Measurements from ENCODE around the gene SNCB.
"Not testable (repeated sequence)": the region's sequence is repeated elsewhere in the genome, so short reads cannot be mapped to it uniquely, and the experiment has no call there.

The SNCB gene

DNA sequence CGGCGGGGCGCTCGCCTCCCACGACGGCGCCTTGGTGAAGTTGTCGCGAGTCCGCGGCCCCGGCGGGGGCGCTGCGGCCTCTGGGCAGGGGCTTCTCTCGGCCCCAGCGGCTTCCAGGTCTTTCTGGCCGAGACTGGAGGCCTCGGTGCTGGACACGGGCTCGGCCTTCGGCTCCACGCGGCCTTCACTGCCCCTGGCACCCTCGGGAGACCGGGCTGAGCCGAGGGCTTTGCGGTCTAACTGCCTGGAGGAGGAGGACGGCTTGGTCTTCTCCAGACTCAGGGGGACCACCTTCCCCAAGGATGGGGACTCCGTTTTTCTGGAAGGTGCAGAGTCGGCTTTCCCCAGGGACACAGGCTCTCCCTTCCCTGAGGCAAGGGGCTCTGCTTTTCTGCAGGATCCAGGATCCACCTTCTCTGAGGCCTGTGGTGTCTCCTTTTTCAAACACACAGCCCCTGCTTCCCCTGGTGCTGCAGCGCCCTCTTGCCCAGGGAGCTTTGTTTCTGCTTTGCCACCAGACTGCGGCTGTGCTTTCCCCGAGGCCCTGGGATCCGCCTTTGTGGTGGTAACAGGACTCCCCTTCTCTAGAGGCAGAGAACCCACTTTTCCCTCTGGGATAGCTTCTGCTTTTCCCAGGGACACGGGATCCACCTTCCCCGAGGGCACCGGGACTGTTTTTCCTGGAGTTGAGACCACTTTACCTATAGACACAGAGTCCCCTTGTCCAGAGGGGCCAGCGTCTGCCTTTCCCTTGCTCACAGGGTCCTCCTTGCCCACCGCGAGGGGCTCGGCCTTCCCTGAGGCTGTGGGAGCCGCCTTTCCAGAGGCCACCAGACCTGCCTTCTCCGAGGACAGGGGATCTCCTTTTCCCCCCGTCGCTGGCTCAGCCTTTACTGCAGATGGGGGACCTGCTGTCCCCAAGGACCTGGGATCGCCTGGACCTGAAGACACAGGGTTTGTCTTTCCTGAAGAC lies 32.6 kb downstream of the SNCB start:
- DNase-seq (ENCODE audit: low spot score) = no peak

- no peak for DNase-seq (ENCODE audit: low spot score)
These were observed 33.5 kb downstream of the SNCB start for GRCh38 chr5:176596689-176597416.

DNA sequence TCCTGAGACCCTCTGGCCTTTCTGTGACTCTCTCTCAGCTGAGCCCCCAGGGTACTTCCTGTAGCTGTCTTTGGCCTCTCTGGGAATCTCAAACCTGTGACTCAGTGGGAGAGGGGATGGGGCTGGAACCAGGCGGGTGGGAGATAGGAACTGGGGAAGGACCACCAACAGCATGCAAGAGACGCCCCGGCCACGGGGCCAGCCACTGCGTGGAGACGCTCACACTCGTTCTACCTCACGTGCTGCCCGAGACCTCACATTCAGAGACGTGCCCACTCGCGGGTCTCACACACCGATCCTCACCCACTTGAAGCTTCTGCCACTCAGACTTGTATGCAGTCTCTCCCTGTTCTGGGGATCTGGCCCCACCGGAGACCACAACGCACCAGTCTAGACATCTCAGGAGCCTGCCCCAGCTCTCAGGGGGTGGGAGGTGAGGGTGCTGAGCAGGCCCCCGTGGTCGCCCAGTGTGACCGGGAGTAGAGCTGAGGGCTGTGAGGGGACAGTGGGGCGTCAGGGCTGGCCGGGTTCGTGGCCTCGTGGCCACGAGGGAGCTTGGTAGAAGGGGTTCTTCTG lies 34.2 kb downstream of the SNCB start:
- no peak for DNase-seq (ENCODE audit: low spot score)

- DNase-seq (ENCODE audit: low spot score) = no peak
These were observed 34.9 kb downstream of the SNCB start for GRCh38 chr5:176595386-176595943.

- DNase-seq (ENCODE audit: low spot score) = no peak
These were observed 35.8 kb downstream of the SNCB start for GRCh38 chr5:176594554-176594953.

- DNase-seq (ENCODE audit: low spot score) = no peak
These were observed 37.0 kb downstream of the SNCB start for GRCh38 chr5:176593273-176593869.

DNA sequence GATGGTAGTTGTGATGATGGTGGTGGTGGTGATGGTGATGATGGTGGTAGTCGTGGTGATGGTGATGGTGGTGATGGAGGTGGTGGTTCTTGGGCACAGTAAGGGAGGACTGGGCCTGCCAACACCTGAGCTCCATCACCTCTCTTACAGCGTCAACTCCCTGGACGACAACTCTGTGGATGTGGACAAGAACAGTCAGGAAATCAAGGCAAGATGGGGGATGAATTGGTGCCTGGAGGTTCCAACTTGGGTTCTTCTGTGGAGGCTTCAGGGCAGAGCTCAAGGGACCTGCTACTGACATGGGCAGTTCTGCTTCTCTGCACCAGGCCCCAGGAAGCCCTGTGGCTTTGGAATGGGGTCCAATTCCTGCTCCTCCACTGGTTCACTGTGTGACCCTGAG lies 37.8 kb downstream of the SNCB start:
- no peak for DNase-seq (ENCODE audit: low spot score)

DNA sequence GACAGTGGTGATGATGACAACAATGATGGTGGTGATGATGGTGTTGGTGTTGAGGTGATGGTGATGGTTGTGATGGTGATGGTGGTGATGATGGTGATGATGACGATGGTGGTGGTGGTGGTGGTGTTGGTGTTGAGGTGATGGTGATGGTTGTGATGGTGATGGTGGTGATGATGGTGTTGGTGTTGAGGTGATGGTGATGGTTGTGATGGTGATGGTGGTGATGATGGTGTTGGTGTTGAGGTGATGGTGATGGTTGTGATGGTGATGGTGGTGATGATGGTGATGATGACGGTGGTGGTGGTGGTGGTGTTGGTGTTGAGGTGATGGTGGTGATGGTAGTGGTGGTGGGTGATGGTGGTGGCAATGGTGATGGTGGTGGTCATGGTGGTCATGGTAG lies 38.7 kb downstream of the SNCB start:
- DNase-seq (ENCODE audit: low spot score) = not testable (repeated sequence)

DNA sequence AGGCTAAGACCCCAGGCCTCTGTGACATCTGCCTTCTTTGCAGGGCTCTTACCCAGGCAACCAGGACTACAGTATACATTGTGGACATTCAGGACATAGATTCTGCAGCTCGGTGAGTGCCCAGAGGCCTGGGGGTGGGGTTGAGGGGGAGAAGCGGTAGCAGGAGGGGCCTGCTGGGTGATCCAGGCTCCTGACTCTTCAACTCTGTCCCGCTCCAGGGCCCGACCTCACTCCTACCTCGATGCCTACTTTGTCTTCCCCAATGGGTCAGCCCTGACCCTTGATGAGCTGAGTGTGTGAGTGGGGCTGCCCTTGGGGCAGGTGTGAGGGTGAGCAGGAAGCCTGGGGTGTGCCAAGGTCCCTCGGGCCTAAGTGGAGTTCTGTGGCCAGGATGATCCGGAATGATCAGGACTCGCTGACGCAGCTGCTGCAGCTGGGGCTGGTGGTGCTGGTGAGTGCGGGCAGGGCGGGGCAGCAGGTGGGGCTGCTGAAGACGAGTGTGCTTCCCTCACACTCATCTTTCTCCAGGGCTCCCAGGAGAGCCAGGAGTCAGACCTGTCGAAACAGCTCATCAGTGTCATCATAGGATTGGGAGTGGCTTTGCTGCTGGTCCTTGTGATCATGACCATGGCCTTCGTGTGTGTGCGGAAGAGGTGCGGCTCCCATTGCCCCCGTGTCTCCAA lies 40.2 kb downstream of the SNCB start:
- DNase-seq (ENCODE audit: low spot score) = no peak

- no peak for DNase-seq (ENCODE audit: low spot score)
These were observed 41.1 kb downstream of the SNCB start for GRCh38 chr5:176589039-176589769.

DNA sequence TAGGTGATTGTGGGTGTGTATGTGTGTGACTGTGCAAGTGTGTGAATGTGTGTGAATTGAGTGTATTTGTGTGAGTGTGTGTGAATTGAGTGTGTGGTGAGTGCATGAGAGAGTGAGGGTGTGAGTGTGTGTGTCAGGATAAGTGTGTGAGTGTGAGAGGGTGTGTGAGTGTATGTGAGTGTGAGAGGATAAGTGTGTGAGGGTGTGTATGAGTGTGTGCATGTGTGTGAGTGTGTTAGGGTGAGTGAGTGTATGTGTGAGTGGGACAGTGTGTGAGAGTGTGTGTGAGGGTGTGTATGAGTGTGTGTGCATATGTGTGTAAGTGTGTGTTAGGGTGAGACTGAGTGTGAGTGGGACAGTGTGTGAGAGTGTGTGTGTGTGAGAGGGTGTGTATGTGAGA lies 42.0 kb downstream of the SNCB start:
- no peak for DNase-seq (ENCODE audit: low spot score)

DNA sequence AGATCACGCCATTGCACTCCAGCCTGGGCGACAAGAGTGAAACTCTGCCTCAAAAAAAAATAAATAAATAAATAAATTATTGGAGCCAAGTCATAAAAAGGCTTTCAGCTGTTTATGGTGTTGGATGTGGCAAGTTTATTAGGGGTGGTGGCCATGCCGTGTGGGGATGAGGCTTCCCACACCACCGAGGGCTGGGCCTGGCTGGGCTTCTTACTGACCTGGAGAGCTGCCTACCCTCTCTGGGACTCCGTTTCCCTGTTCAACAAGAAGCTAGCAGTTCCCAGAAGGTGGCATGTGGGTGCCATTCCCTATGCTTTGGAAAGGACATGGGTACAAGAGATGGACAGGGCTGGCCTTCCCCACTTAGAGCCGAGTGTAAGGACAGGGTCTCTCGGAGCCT lies 42.9 kb downstream of the SNCB start:
- no peak for DNase-seq (ENCODE audit: low spot score)

DNA sequence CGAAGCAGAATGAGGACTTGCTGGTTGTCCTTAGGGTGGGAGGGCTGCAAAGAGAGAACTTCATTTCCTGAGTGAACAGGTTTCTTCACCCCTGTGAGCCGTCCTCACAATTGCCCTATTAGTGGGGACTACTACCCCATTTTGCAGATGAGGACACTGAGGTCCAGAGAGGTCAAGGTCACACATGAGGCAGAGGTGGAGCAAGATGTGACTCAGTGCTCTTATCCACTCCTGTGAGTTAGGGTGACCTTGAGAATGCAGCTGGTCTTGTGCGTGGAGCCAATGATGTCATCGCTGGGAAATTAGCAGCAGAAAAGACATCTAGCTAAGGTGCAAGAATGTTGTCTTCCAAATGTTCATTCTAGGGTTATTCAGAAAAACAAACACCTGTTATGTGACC lies 47.3 kb downstream of the SNCB start:
- DNase-seq (ENCODE audit: low spot score) = no peak

DNA sequence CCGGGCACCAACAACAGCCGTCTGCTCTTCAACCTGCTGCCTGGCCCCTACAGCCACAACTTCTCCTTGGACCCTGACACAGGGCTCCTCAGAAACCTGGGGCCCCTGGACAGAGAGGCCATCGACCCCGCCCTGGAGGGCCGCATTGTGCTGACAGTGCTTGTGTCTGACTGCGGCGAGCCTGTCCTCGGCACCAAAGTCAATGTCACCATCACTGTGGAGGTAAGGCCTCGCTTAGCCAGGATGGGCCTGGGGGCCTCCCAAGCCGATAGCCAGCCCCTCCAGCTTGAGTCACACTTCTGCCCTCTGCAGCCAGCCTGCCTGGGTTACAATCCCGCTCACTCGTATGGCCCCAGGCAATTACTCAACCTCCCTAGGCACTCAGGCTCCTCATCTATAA lies 49.0 kb downstream of the SNCB start:
- no peak for DNase-seq (ENCODE audit: low spot score)

DNA sequence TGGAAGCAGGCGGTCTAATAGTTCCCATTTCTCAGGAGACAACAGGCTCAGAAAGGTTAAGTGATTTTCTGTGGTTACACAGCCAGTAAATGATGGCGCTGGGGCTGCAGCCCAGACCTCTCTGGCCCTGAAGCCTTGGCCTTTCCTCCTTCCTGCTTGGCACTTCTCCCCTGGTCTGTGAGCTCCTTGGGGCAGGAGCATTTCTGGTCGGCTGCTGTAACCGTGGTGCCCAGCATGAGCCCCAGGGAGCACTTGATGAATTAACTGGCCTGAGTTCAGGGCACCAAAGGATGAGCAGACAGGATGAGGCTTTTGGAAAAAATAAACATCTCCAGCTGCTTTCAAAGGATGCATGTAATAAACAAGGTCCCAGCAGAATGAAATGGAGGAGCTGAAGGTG lies 51.0 kb downstream of the SNCB start:
- DNase-seq (ENCODE audit: low spot score) = no peak

GRCh38 chr5:176578391-176578808 lies 51.9 kb downstream of the SNCB start:
- DNase-seq (ENCODE audit: low spot score) = no peak

DNA sequence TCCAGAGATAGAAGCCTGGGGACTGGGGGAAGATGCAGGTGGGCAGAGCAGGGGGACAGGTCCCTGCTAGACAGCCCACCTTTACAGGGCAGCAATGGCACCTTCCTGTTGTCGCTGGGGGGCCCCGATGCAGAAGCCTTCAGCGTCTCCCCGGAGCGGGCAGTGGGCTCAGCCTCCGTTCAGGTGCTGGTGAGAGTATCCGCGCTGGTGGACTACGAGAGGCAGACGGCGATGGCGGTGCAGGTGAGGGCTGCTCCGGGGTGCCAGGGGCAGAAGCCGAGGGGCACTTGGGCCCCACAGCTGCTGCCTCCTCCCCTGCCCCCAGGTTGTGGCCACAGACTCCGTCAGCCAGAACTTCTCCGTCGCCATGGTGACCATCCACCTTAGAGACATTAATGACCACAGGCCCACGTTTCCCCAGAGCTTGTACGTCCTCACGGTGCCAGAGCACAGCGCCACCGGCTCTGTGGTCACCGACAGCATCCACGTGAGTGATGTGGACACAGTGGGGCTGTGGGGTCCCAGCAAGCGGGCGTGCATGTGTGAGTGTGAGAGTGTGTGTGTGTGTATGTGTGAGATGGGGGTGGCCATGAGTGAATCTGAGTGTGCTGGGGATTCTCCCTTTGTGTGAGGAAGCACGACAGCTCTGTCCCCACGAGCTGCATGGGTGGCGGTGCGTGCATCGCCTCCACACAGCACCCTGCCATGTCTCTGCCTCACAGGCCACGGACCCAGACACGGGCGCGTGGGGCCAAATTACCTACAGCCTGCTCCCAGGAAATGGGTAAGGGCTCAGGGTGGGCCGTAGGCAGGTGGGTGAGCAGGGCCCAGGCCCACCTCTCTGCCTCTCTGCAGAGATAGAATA lies 52.8 kb downstream of the SNCB start:
- DNase-seq (ENCODE audit: low spot score) = no peak

GRCh38 chr5:176575488-176576422 lies 54.6 kb downstream of the SNCB start:
- DNase-seq (ENCODE audit: low spot score) = no peak

DNA sequence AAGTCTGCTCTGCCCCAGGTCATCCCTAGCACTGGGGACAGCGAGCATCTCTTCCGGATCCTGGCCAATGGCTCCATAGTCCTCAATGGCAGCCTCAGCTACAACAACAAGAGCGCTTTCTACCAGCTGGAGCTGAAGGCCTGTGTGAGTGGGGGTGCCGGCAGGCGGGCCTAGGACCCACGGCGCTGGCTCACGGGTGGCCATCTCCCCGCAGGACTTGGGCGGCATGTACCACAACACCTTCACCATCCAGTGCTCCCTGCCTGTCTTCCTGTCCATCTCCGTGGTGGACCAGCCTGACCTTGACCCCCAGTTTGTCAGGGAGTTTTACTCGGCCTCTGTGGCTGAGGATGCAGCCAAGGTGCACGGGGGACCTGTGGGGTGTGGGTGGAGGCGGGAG lies 55.3 kb downstream of the SNCB start:
- DNase-seq (ENCODE audit: low spot score) = no peak

All from globus pallidus (tissue), 1 donor.